Vagina (tissue), 2 donors: ENCODE results near the gene MUC6.

Experiments used
- POLR2A ChIP-seq, 2 donors: fragments of 450-650 bp; IDR thresholded peaks; one replicate each; pipeline ENCODE4 v1.6.1; 2017; ENCODE audit warnings: antibody characterized with exemption in 2 of 2, mild to moderate bottlenecking in 2 of 2, moderate library complexity in 2 of 2
- POLR2AphosphoS5 ChIP-seq, 2 donors: sonication (generic); formaldehyde crosslinking; IDR thresholded peaks; one replicate each; pipeline ENCODE4 v1.9.0; 2017; ENCODE audit warnings: antibody characterized with exemption in 2 of 2, mild to moderate bottlenecking in 2 of 2, low read depth in 1 of 2; ENCODE audit not compliant: insufficient read depth in 1 of 2
- TF ChIP-seq, protein P1 (sequence below), 3 experiments: fragments of 450-650 bp in 2 of 3; fragments of 200-600 bp in 1 of 3; sonication (generic) in 1 of 3; IDR thresholded peaks; one replicate each; pipeline ENCODE4 v1.5.1; 2017 to 2019; ENCODE audit warnings: antibody characterized with exemption in 3 of 3, mild to moderate bottlenecking in 2 of 3, moderate library complexity in 2 of 3

DNA sequence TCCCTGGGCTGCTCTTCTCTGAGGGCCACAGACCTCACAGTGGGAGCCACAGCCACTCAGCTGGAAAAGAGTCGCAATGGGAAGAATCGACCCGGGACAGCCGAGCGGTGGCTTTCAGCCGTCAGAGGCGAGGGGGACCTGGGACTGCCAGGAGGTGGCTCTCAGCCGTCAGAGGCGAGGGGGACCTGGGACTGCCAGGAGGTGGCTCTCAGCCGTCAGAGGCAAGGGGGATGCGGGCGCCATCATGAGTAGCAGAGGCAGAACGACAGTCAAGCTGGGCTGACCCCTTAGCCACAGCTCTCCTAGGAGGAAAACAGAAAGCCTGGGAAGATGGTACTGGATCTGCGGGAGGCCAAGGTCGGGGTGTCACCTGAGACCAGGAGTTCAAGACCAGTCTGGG lies 23.2 kb upstream of the MUC6 start:
- TF ChIP-seq, protein P1, sequence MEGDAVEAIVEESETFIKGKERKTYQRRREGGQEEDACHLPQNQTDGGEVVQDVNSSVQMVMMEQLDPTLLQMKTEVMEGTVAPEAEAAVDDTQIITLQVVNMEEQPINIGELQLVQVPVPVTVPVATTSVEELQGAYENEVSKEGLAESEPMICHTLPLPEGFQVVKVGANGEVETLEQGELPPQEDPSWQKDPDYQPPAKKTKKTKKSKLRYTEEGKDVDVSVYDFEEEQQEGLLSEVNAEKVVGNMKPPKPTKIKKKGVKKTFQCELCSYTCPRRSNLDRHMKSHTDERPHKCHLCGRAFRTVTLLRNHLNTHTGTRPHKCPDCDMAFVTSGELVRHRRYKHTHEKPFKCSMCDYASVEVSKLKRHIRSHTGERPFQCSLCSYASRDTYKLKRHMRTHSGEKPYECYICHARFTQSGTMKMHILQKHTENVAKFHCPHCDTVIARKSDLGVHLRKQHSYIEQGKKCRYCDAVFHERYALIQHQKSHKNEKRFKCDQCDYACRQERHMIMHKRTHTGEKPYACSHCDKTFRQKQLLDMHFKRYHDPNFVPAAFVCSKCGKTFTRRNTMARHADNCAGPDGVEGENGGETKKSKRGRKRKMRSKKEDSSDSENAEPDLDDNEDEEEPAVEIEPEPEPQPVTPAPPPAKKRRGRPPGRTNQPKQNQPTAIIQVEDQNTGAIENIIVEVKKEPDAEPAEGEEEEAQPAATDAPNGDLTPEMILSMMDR (IDR thresholded peaks at IDR 0.05) = no peak
- no peak for TF ChIP-seq POLR2A (IDR thresholded peaks at IDR 0.05)
- no peak for TF ChIP-seq POLR2AphosphoS5 (IDR thresholded peaks at IDR 0.05; ENCODE audit: insufficient read depth in 1 of 2, low read depth in 1 of 2)
